Neuronal stem cell (in vitro differentiated cells): Measurements from ENCODE around the gene ABCC1.

Experiments used
- DNase-seq: peaks from one replicate; pipeline ENCODE4 v3.0.0-alpha.2; 2013; ENCODE audit warnings: low spot score
- H2AFZ ChIP-seq: one replicate; pipeline ENCODE4 v1.6.1; 2013; ENCODE audit warnings: mild to moderate bottlenecking, low read length, inconsistent platforms
- H2AK5ac ChIP-seq: 2 replicates; pipeline ENCODE4 v1.6.1; 2013; ENCODE audit warnings: low read depth, mild to moderate bottlenecking, inconsistent platforms, low read length, moderate library complexity, mixed read lengths
- H2BK120ac ChIP-seq: 2 replicates; pipeline ENCODE4 v1.6.1; 2013; ENCODE audit warnings: low read depth, mild to moderate bottlenecking, inconsistent platforms, low read length, moderate library complexity, mixed read lengths
- H2BK12ac ChIP-seq: one replicate; pipeline ENCODE4 v1.6.1; 2013; ENCODE audit warnings: low read length, inconsistent platforms
- H2BK15ac ChIP-seq: 2 replicates; pipeline ENCODE4 v1.6.1; 2013; ENCODE audit warnings: mild to moderate bottlenecking, low read length, inconsistent platforms, mixed read lengths
- H2BK5ac ChIP-seq: one replicate; pipeline ENCODE4 v1.6.1; 2013; ENCODE audit warnings: inconsistent platforms, mild to moderate bottlenecking, low read length, moderate library complexity
- H3K14ac ChIP-seq: one replicate; pipeline ENCODE4 v1.6.1; 2013; ENCODE audit warnings: low read length, inconsistent platforms
- H3K18ac ChIP-seq: 2 replicates; pipeline ENCODE4 v1.6.1; 2013; ENCODE audit warnings: low read length, inconsistent platforms
- H3K23ac ChIP-seq: 2 replicates; pipeline ENCODE4 v1.6.1; 2013; ENCODE audit warnings: low read depth, mild to moderate bottlenecking, mixed read lengths, low read length, inconsistent platforms; ENCODE audit not compliant: poor library complexity
- H3K27ac ChIP-seq: replicated peaks from 3 replicates; pipeline ENCODE4 v1.5.1; 2013; ENCODE audit warnings: low read length, inconsistent platforms
- H3K27me3 ChIP-seq, 3 experiments: 2 replicates each; pipeline ENCODE4 v1.6.1; 2013; ENCODE audit warnings: low read length in 3 of 3, mild to moderate bottlenecking in 2 of 3, inconsistent platforms in 1 of 3, low read depth in 1 of 3, mixed read lengths in 1 of 3, moderate library complexity in 1 of 3; ENCODE audit not compliant: control insufficient read depth in 3 of 3, insufficient read depth in 3 of 3
- H3K36me3 ChIP-seq, 2 donors: replicated peaks in 1 of 2; 2 replicates each; pipeline ENCODE4 v1.6.1; 2013; ENCODE audit warnings: low read length in 2 of 2; ENCODE audit not compliant: control insufficient read depth in 2 of 2, insufficient read depth in 2 of 2
- H3K4ac ChIP-seq: 2 replicates; pipeline ENCODE4 v1.6.1; 2013; ENCODE audit warnings: inconsistent platforms, mild to moderate bottlenecking, low read length, moderate library complexity
- H3K4me1 ChIP-seq, 2 donors: 1 replicate in 1 of 2; 2 replicates in 1 of 2; pipeline ENCODE4 v1.6.1; 2013; ENCODE audit warnings: low read length in 2 of 2, low read depth in 1 of 2; ENCODE audit not compliant: control insufficient read depth in 2 of 2, insufficient read depth in 1 of 2
- H3K4me2 ChIP-seq: one replicate; pipeline ENCODE4 v1.6.1; 2013; ENCODE audit warnings: mild to moderate bottlenecking, low read length, inconsistent platforms; ENCODE audit not compliant: insufficient read depth, poor library complexity, severe bottlenecking
- H3K4me3 ChIP-seq, 2 donors: 2 replicates each; pipeline ENCODE4 v1.5.1; 2013; ENCODE audit warnings: low read length in 2 of 2, mild to moderate bottlenecking in 2 of 2, inconsistent platforms in 1 of 2, moderate library complexity in 1 of 2
- H3K79me1 ChIP-seq: one replicate; pipeline ENCODE4 v1.6.1; 2013; ENCODE audit warnings: low read depth, mild to moderate bottlenecking, inconsistent platforms, low read length, moderate library complexity
- H3K9ac ChIP-seq: one replicate; pipeline ENCODE4 v1.6.1; 2013; ENCODE audit warnings: mild to moderate bottlenecking, low read depth, low read length, inconsistent platforms; ENCODE audit not compliant: poor library complexity
- H3K9me3 ChIP-seq, 2 donors: replicated peaks in 1 of 2; 2 replicates each; pipeline versions ENCODE3 to v1.6.1; 2013; ENCODE audit warnings: low read length in 2 of 2, mild to moderate bottlenecking in 2 of 2, inconsistent platforms in 1 of 2, low read depth in 1 of 2, mixed read lengths in 1 of 2, moderate library complexity in 1 of 2; ENCODE audit not compliant: control insufficient read depth in 2 of 2, insufficient read depth in 1 of 2
- H4K8ac ChIP-seq: one replicate; pipeline ENCODE4 v1.6.1; 2013; ENCODE audit warnings: low read depth, mild to moderate bottlenecking, inconsistent platforms, low read length, moderate library complexity
- H4K91ac ChIP-seq: one replicate; pipeline ENCODE4 v1.6.1; 2013; ENCODE audit warnings: low read length, low read depth, mild to moderate bottlenecking, inconsistent platforms; ENCODE audit not compliant: poor library complexity
- WGBS, 2 donors: extraction: QIAGEN DNeasy Blood & Tissue Kit; methylation state at CpG; one replicate each; pipeline ENCODE4 v1.1.7; 2013; ENCODE audit warnings: missing lambda C conversion rate in 2 of 2, mixed read lengths in 1 of 2; ENCODE audit not compliant: insufficient read length in 2 of 2, insufficient replicate concordance in 1 of 2; ENCODE audit errors: extremely low coverage in 2 of 2; 5-methylcytosine and 5-hydroxymethylcytosine counted together

The ABCC1 gene

DNA sequence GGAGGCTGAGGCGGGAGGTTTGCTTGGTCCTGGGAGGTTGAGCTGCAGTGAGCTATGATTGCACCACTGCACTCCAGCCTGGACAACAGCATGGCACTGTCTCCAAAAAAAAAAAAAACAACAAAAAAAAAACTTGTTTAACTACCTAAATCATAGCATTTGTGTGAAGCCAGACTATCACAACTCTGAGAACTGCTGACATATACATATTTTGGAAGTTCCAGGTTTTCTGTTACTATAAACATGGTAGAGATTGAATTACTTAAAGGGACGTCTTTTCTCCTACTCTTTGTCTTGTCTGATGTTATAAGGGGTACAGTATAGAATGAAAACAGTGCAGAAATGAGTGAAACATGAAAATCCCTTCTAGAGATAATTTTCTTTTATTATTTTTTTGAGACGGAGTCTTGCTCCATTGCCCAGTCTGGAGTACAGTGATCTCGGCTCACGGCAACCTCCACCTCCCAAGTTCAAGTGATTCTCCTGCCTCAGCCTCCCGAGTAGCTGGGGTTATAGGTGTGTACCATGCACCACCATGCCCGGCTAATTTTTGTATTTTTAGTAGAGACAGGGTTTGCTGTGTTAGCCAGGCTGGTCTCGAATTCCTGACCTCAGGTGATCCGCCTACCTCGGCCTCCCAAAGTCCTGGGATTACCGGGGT, 18.4 kb downstream of the ABCC1 start:
- peaks cover 13% of the 10 kb centered on the region for H3K79me1 ChIP-seq
- H2BK5ac ChIP-seq: no peak overlapping the region
- peaks cover 0 to 3% of the 10 kb centered on the region in 2 donors for H3K36me3 ChIP-seq
- H3K9ac ChIP-seq: no peak overlapping the region
- no peak overlapping the region for H4K8ac ChIP-seq
- H3K9me3 ChIP-seq: peaks cover 9 to 16% of the 10 kb centered on the region in 2 donors
- no peak overlapping the region for H3K4ac ChIP-seq
- no peak for DNase-seq
- no peak overlapping the region for H2AK5ac ChIP-seq
- no peak overlapping the region for H3K4me3 ChIP-seq
- H2AFZ ChIP-seq: no peak overlapping the region
- H2BK12ac ChIP-seq: no peak overlapping the region
- no peak overlapping the region for H3K14ac ChIP-seq
- H3K27ac ChIP-seq: no peak overlapping the region
- H4K91ac ChIP-seq: no peak overlapping the region
- no peaks in the 10 kb centered on the region for H3K27me3 ChIP-seq
- no peak overlapping the region for H3K18ac ChIP-seq
- H3K4me1 ChIP-seq: peaks cover 0 to 4% of the 10 kb centered on the region in 2 donors
- no peak overlapping the region for H3K23ac ChIP-seq
- no peak overlapping the region for H2BK15ac ChIP-seq
- H2BK120ac ChIP-seq: no peak overlapping the region
- no CpG with 5 or more reads among the region's 11 CpGs for WGBS, 2 donors
- no peak overlapping the region for H3K4me2 ChIP-seq

GRCh38 chr16:15970202-15970601, 20.8 kb downstream of the ABCC1 start:
- peaks cover 0 to 4% of the 10 kb centered on the region in 2 donors for H3K4me1 ChIP-seq
- H2BK15ac ChIP-seq: no peak overlapping the region
- no peak overlapping the region for H3K18ac ChIP-seq
- H3K79me1 ChIP-seq: peaks cover 9% of the 10 kb centered on the region
- H3K27me3 ChIP-seq: no peaks in the 10 kb centered on the region
- no peak overlapping the region for H2AFZ ChIP-seq
- no peak overlapping the region for H3K4me3 ChIP-seq
- no peak overlapping the region for H3K14ac ChIP-seq
- H2BK5ac ChIP-seq: no peak overlapping the region
- H4K91ac ChIP-seq: no peak overlapping the region
- H3K4ac ChIP-seq: no peak overlapping the region
- no peak overlapping the region for H2BK120ac ChIP-seq
- H3K27ac ChIP-seq: no peak overlapping the region
- DNase-seq: no peak
- no peak overlapping the region for H4K8ac ChIP-seq
- H2BK12ac ChIP-seq: no peak overlapping the region
- H3K9ac ChIP-seq: no peak overlapping the region
- peaks cover 0 to 3% of the 10 kb centered on the region in 2 donors for H3K36me3 ChIP-seq
- no peak overlapping the region for H2AK5ac ChIP-seq
- no peak overlapping the region for H3K4me2 ChIP-seq
- H3K23ac ChIP-seq: no peak overlapping the region
- H3K9me3 ChIP-seq: peaks cover 9 to 12% of the 10 kb centered on the region in 2 donors
- no CpG with 5 or more reads among the region's 3 CpGs for WGBS, 2 donors

DNA sequence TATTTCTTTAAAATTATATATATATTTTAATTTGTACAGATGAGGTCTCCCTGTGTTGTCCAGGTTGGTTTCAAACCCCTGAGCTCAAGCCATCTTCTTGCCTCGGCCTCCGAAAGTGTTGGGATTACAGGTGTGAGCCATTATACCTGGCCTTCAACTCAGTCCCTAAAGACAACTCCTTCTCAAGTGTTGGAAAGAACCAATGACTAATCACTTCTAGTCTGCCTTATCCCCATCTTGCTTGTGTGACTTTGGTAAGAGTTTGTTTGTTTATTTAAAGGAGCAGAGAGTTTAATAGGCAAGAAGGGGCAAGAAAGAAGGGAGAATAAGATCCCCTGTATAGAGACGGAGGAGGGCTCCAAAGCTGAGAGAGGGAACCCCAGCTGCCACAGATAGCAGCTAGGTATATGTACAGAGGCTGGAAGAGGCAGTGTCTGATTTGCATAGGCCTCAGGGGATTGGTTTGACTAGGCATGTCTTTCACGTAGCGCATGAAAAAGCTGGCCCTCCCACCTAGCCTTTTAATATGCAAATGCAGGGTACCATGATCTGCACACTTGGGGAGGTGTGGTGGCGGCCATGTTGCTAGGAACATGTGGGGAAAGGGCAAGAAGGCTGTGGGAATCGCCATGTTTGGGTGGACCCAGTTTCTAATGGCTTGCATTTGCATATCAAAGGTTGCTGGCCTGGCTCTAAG, 21.5 kb downstream of the ABCC1 start:
- H3K4me1 ChIP-seq: peaks cover 0 to under 1% of the 10 kb centered on the region in 2 donors
- H4K91ac ChIP-seq: no peak overlapping the region
- H3K18ac ChIP-seq: no peak overlapping the region
- no peak overlapping the region for H2BK120ac ChIP-seq
- H2AK5ac ChIP-seq: no peak overlapping the region
- H3K36me3 ChIP-seq: peaks cover 0 to 3% of the 10 kb centered on the region in 2 donors
- no peak overlapping the region for H3K27ac ChIP-seq
- DNase-seq: no peak
- H3K9ac ChIP-seq: no peak overlapping the region
- WGBS, 2 donors: no CpG with 5 or more reads among the region's 7 CpGs
- no peak overlapping the region for H3K14ac ChIP-seq
- H2AFZ ChIP-seq: no peak overlapping the region
- no peak overlapping the region for H3K4me2 ChIP-seq
- H4K8ac ChIP-seq: no peak overlapping the region
- no peak overlapping the region for H3K4ac ChIP-seq
- H3K4me3 ChIP-seq: no peak overlapping the region
- no peaks in the 10 kb centered on the region for H3K27me3 ChIP-seq
- no peak overlapping the region for H3K23ac ChIP-seq
- H2BK12ac ChIP-seq: no peak overlapping the region
- H3K79me1 ChIP-seq: peaks cover 7% of the 10 kb centered on the region
- H2BK5ac ChIP-seq: no peak overlapping the region
- H3K9me3 ChIP-seq: peaks cover 9 to 12% of the 10 kb centered on the region in 2 donors
- no peak overlapping the region for H2BK15ac ChIP-seq

GRCh38 chr16:15971440-15971815, 22.0 kb downstream of the ABCC1 start:
- DNase-seq: no peak
- Histone ChIP-seq H3K14ac (no peak overlapping the region), H2BK15ac (no peak overlapping the region), H3K9ac (no peak overlapping the region), H4K91ac (no peak overlapping the region), H3K4me2 (no peak overlapping the region), H3K27ac (no peak overlapping the region), H2AFZ (no peak overlapping the region), H4K8ac (no peak overlapping the region), H3K23ac (no peak overlapping the region), H3K36me3 (peaks cover 0 to 3% of the 10 kb centered on the region in 2 donors), H2BK120ac (no peak overlapping the region), H3K4me1 (peaks cover 0 to 3% of the 10 kb centered on the region in 2 donors), H3K27me3 (no peaks in the 10 kb centered on the region), H3K4me3 (no peak overlapping the region), H2BK5ac (no peak overlapping the region), H2AK5ac (no peak overlapping the region), H3K4ac (no peak overlapping the region), H3K9me3 (peaks cover 9 to 12% of the 10 kb centered on the region in 2 donors), H3K79me1 (peaks cover 7% of the 10 kb centered on the region), H3K18ac (no peak overlapping the region), H2BK12ac (no peak overlapping the region)
- no CpG with 5 or more reads among the region's 9 CpGs for WGBS, 2 donors
